ENCODE results near the gene TGM2.
"Not testable (repeated sequence)": the region's sequence is repeated elsewhere in the genome, so short reads cannot be mapped to it uniquely, and the experiment has no call there.

Gene TGM2

DNA sequence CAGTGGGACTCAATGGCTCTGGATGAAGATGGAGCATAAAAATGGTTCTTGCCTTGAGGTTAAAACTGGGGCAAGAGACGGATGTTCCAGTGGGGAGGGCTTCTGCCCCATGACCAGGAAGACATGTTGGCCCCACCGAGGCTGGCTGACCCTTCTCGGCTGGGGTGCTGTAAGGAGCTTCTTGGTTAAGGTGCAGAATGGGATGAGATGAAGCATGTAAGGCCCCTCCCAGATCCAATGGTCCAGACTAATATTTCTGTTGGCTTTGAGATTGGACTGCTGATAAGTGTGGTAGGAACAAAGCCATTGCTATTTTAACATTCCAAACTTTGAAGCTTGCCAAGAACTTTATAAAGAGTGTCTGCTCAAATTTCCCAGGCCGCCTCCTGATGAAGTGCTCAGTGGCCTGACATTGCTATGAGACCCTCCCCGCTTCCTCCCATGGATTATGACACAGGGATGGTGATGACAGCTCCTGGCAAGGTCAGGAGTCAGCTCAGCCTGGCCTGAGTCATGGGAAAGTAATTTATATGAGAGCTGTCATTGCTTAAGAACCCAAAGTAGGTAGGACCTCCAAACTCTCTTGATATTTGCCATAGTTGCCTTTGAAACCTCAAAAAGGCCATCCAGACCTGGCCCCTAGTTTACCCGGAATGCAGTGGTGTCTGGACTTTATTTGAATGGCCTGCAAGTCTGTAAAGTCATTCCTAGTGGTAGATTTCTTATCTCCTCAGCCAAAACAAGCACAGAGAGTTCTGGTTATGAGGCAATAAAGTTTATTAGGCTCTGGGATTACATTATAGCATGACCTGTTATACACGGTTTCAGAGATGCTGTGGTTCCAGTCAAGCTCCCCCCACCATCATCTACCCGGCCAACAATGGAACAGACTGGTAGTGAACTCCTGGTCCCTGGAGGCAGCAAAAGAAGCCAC, 55.2 kb downstream of the TGM2 start:
- no peak overlapping the region for H2AK5ac ChIP-seq (ENCODE audit: low read length)
- H3K9ac ChIP-seq (ENCODE audit: low read length): no peak overlapping the region
- no peak overlapping the region for H3K4ac ChIP-seq (ENCODE audit: low read depth, low read length)
- no peak overlapping the region for H3K27ac ChIP-seq (ENCODE audit: low read depth, low read length)
- no peak overlapping the region for H3K56ac ChIP-seq (ENCODE audit: low read length)
- no peak overlapping the region for H2BK5ac ChIP-seq (ENCODE audit: low read length)
- no peak overlapping the region for H3K4me2 ChIP-seq (ENCODE audit: low read length)
- no peak overlapping the region for H3K23ac ChIP-seq (ENCODE audit: low read length)
- H3K4me3 ChIP-seq (ENCODE audit: low read length): no peak overlapping the region
- H3K79me1 ChIP-seq (ENCODE audit: low read length): no peaks in the 10 kb centered on the region
- H3K18ac ChIP-seq (ENCODE audit: low read length): no peak overlapping the region
- H2BK120ac ChIP-seq (ENCODE audit: low read depth, low read length): no peak overlapping the region
- H4K5ac ChIP-seq (ENCODE audit: low read length): no peak overlapping the region
- H4K8ac ChIP-seq (ENCODE audit: low read depth, low read length): no peak overlapping the region
- H3K27me3 ChIP-seq (ENCODE audit: insufficient read depth, low read length, poor library complexity): no peaks in the 10 kb centered on the region
- no peaks in the 10 kb centered on the region for H3K36me3 ChIP-seq (ENCODE audit: control insufficient read depth, insufficient read depth, low read length)
- no peak overlapping the region for H2BK15ac ChIP-seq (replicated peaks; ENCODE audit: low read depth)
- H3K79me2 ChIP-seq (ENCODE audit: control insufficient read depth, insufficient read depth, low read length): no peaks in the 10 kb centered on the region
- no peaks in the 10 kb centered on the region for H3K4me1 ChIP-seq (ENCODE audit: control insufficient read depth, low read depth, low read length)
- no CpG with 5 or more reads among the region's 8 CpGs for WGBS (ENCODE audit: extremely low coverage, insufficient coverage, low lambda C conversion rate)
- DNase-seq: peak; percentile 69

DNA sequence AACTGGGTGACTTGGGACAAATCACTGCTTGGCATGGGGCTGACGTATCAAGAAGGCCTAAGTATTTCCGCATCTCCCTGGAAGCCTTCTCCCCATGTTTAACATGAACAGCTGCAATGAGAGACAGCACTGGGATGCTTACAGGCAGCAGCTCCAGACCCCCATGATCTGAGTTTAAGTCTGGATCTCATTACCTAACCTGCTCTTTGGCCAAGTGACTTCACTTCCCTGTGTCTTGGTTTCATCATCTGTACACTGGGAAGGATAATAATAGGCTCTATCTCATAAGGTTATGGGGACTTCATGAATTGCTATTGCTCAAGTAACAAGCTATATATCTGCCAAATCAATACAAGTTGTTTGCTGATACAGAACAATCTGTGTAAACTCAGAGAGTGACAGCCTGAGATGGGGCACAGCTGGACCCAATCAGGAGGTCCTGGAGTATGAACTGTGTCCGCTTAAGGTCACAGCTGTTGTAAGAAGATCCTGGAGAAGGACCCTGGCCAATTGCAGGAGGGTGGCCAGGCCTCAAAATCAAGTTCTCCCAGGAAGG, 56.0 kb downstream of the TGM2 start:
- Histone ChIP-seq H2BK120ac (ENCODE audit: low read depth, low read length) (no peak overlapping the region), H3K27me3 (ENCODE audit: insufficient read depth, low read length, poor library complexity) (no peaks in the 10 kb centered on the region), H4K8ac (ENCODE audit: low read depth, low read length) (no peak overlapping the region), H3K79me1 (ENCODE audit: low read length) (no peaks in the 10 kb centered on the region), H3K4me3 (ENCODE audit: low read length) (no peak overlapping the region), H3K36me3 (ENCODE audit: control insufficient read depth, insufficient read depth, low read length) (no peaks in the 10 kb centered on the region), H2AK5ac (ENCODE audit: low read length) (no peak overlapping the region), H3K23ac (ENCODE audit: low read length) (no peak overlapping the region), H3K27ac (ENCODE audit: low read depth, low read length) (no peak overlapping the region), H3K4me2 (ENCODE audit: low read length) (no peak overlapping the region), H3K56ac (ENCODE audit: low read length) (no peak overlapping the region), H3K18ac (ENCODE audit: low read length) (no peak overlapping the region), H4K5ac (ENCODE audit: low read length) (no peak overlapping the region), H3K4ac (ENCODE audit: low read depth, low read length) (no peak overlapping the region), H3K9ac (ENCODE audit: low read length) (no peak overlapping the region), H2BK15ac (replicated peaks; ENCODE audit: low read depth) (no peak overlapping the region), H3K4me1 (ENCODE audit: control insufficient read depth, low read depth, low read length) (no peaks in the 10 kb centered on the region), H3K79me2 (ENCODE audit: control insufficient read depth, insufficient read depth, low read length) (no peaks in the 10 kb centered on the region), H2BK5ac (ENCODE audit: low read length) (no peak overlapping the region)
- no CpG with 5 or more reads among the region's 3 CpGs for WGBS (ENCODE audit: extremely low coverage, insufficient coverage, low lambda C conversion rate)
- DNase-seq: no peak

DNA sequence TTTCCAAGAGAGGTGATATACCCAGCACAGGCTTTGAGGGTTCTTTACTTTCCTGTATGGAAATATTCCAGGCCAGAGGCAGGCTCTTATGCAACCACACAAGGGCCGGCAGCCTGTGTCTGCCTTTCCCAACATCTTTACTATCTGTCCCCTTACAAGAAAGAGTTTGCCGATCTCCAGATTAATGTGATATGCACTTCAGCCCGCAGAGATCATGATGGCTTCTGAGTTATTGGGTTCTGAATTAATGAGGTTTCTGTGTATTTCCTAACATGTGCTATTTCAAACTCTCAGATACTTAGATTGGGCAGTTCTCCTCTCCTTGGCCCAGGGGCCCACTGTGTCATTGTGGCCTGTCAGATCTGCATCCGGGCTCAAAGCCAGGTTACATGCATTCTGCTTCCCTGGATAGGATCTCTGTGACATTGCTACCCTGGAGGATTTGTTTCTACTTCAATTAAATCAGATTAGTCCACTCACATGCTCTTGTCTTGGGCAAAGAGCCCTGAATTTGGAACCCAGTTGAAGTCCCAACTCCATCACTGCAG, 56.6 kb downstream of the TGM2 start:
- no peak overlapping the region for H3K4me2 ChIP-seq (ENCODE audit: low read length)
- H3K79me2 ChIP-seq (ENCODE audit: control insufficient read depth, insufficient read depth, low read length): no peaks in the 10 kb centered on the region
- H4K5ac ChIP-seq (ENCODE audit: low read length): no peak overlapping the region
- H3K36me3 ChIP-seq (ENCODE audit: control insufficient read depth, insufficient read depth, low read length): no peaks in the 10 kb centered on the region
- no peak overlapping the region for H3K4ac ChIP-seq (ENCODE audit: low read depth, low read length)
- H3K23ac ChIP-seq (ENCODE audit: low read length): no peak overlapping the region
- no peak overlapping the region for H4K8ac ChIP-seq (ENCODE audit: low read depth, low read length)
- H3K79me1 ChIP-seq (ENCODE audit: low read length): no peaks in the 10 kb centered on the region
- no CpG with 5 or more reads among the region's 4 CpGs for WGBS (ENCODE audit: extremely low coverage, insufficient coverage, low lambda C conversion rate)
- no peak for DNase-seq
- no peak overlapping the region for H3K18ac ChIP-seq (ENCODE audit: low read length)
- no peaks in the 10 kb centered on the region for H3K4me1 ChIP-seq (ENCODE audit: control insufficient read depth, low read depth, low read length)
- no peak overlapping the region for H3K27ac ChIP-seq (ENCODE audit: low read depth, low read length)
- no peak overlapping the region for H2AK5ac ChIP-seq (ENCODE audit: low read length)
- no peak overlapping the region for H2BK120ac ChIP-seq (ENCODE audit: low read depth, low read length)
- H2BK5ac ChIP-seq (ENCODE audit: low read length): no peak overlapping the region
- H2BK15ac ChIP-seq (replicated peaks; ENCODE audit: low read depth): no peak overlapping the region
- H3K9ac ChIP-seq (ENCODE audit: low read length): no peak overlapping the region
- no peak overlapping the region for H3K4me3 ChIP-seq (ENCODE audit: low read length)
- no peak overlapping the region for H3K56ac ChIP-seq (ENCODE audit: low read length)
- H3K27me3 ChIP-seq (ENCODE audit: insufficient read depth, low read length, poor library complexity): no peaks in the 10 kb centered on the region

DNA sequence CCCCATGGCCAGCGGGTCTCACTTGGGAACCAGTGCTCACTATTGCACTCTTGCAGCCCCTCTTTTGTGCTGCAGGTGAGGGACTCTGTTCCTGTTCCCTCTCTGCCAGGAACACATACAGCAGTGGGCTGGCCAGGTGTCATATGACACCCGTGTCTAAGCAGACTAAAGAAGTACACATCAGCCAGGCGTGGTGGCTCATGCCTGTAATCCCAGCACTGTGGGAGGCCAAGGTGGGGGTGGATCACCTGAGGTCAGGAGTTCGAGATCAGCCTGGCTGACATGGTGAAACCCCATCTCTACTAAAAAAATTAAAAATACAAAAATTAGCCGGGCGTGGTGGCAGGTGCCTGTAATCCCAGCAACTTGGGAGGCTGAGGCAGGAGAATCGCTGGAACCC, 57.2 kb downstream of the TGM2 start:
- not testable (repeated sequence) for H3K79me1 ChIP-seq (ENCODE audit: low read length); H3K27me3 ChIP-seq (ENCODE audit: insufficient read depth, low read length, poor library complexity); H2BK15ac ChIP-seq (replicated peaks; ENCODE audit: low read depth); H3K4ac ChIP-seq (ENCODE audit: low read depth, low read length); H3K36me3 ChIP-seq (ENCODE audit: control insufficient read depth, insufficient read depth, low read length); H3K79me2 ChIP-seq (ENCODE audit: control insufficient read depth, insufficient read depth, low read length); DNase-seq; H2BK5ac ChIP-seq (ENCODE audit: low read length); H4K8ac ChIP-seq (ENCODE audit: low read depth, low read length); H3K4me2 ChIP-seq (ENCODE audit: low read length); H3K4me1 ChIP-seq (ENCODE audit: control insufficient read depth, low read depth, low read length); H4K5ac ChIP-seq (ENCODE audit: low read length); H2AK5ac ChIP-seq (ENCODE audit: low read length); H3K9ac ChIP-seq (ENCODE audit: low read length); H3K4me3 ChIP-seq (ENCODE audit: low read length); H3K18ac ChIP-seq (ENCODE audit: low read length); H2BK120ac ChIP-seq (ENCODE audit: low read depth, low read length); H3K27ac ChIP-seq (ENCODE audit: low read depth, low read length); H3K56ac ChIP-seq (ENCODE audit: low read length); H3K23ac ChIP-seq (ENCODE audit: low read length)
- no CpG with 5 or more reads among the region's 7 CpGs for WGBS (ENCODE audit: extremely low coverage, insufficient coverage, low lambda C conversion rate)

DNA sequence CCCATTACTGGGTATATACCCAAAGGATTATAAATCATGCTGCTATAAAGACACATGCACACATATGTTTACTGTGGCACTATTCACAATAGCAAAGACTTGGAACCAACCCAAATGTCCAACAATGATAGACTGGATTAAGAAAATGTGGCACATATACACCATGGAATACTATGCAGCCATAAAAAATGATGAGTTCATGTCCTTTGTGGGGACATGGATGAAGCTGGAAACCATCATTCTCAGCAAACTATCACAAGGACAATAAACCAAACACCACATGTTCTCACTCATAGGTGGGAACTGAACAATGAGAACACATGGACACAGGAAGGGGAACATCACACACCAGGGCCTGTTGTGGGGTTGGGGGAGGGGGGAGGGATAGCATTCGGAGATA, 57.7 kb downstream of the TGM2 start:
- no CpG with 5 or more reads among the region's 1 CpG for WGBS (ENCODE audit: extremely low coverage, insufficient coverage, low lambda C conversion rate)
- not testable (repeated sequence) for H3K27ac ChIP-seq (ENCODE audit: low read depth, low read length); H2AK5ac ChIP-seq (ENCODE audit: low read length); H3K79me1 ChIP-seq (ENCODE audit: low read length); H3K4me3 ChIP-seq (ENCODE audit: low read length); H3K36me3 ChIP-seq (ENCODE audit: control insufficient read depth, insufficient read depth, low read length); H3K9ac ChIP-seq (ENCODE audit: low read length); H3K4ac ChIP-seq (ENCODE audit: low read depth, low read length); H3K27me3 ChIP-seq (ENCODE audit: insufficient read depth, low read length, poor library complexity); H3K23ac ChIP-seq (ENCODE audit: low read length); H2BK5ac ChIP-seq (ENCODE audit: low read length); H4K5ac ChIP-seq (ENCODE audit: low read length); H3K4me1 ChIP-seq (ENCODE audit: control insufficient read depth, low read depth, low read length); H4K8ac ChIP-seq (ENCODE audit: low read depth, low read length); H3K18ac ChIP-seq (ENCODE audit: low read length); H3K4me2 ChIP-seq (ENCODE audit: low read length); H2BK120ac ChIP-seq (ENCODE audit: low read depth, low read length); H2BK15ac ChIP-seq (replicated peaks; ENCODE audit: low read depth); H3K56ac ChIP-seq (ENCODE audit: low read length); DNase-seq; H3K79me2 ChIP-seq (ENCODE audit: control insufficient read depth, insufficient read depth, low read length)

All from mesendoderm (in vitro differentiated cells).